B cell (primary cell): ENCODE results near the gene PBOV1. TPM values are rescaled to one million over a fixed set of nuclear protein-coding genes. Genes with fewer than 3 reads are reported as not detected.

ENCODE experiments used
- ATAC-seq: fragments of 200-7000 bp; cut with Tn5 transposase; one replicate; pipeline ENCODE4 v1.10.0; 2021; ENCODE audit warnings: low read depth, mild to moderate bottlenecking, moderate number of reproducible peaks, moderate library complexity
- CTCF ChIA-PET: fragments of 350-600 bp; sonication (Branson Sonifier 250); formaldehyde crosslinking; loops from one replicate; lab custom pipeline; 2021; ENCODE audit warnings: antibody characterized with exemption, inconsistent platforms; lab: Charles Lee
- POLR2A ChIA-PET: fragments of 350-600 bp; sonication (Branson Sonifier 250); formaldehyde crosslinking; loops from one replicate; lab custom pipeline; 2021; ENCODE audit warnings: antibody characterized with exemption; lab: Charles Lee
- DNase-seq: peaks from one replicate; pipeline ENCODE4 v3.0.0; 2013
- H2AFZ ChIP-seq: 2 replicates; pipeline ENCODE4 v1.6.1; 2012; ENCODE audit warnings: mild to moderate bottlenecking, low read depth, low read length; ENCODE audit not compliant: insufficient read depth, poor library complexity, severe bottlenecking
- H3K27ac ChIP-seq, 2 donors: 1 replicate in 1 of 2; 2 replicates in 1 of 2; pipeline ENCODE4 v1.5.1; 2012 to 2013; ENCODE audit warnings: low read length in 2 of 2, mild to moderate bottlenecking in 2 of 2, moderate library complexity in 1 of 2
- H3K27me3 ChIP-seq, 4 experiments: fragments of 200-600 bp in 1 of 4; sonication (generic) in 1 of 4; replicated peaks in 1 of 4; 1 replicate in 2 of 4; 2 replicates in 2 of 4; pipeline versions ENCODE4 v1.6.1 to v1.7.0; 2013 to 2016; ENCODE audit warnings: low read length in 3 of 4, mild to moderate bottlenecking in 2 of 4, mixed read lengths in 1 of 4, moderate library complexity in 1 of 4; ENCODE audit not compliant: insufficient read depth in 4 of 4, control insufficient read depth in 3 of 4; ENCODE audit errors: control extremely low read depth in 1 of 4
- H3K36me3 ChIP-seq, 2 experiments: replicated peaks in 1 of 2; 1 replicate in 1 of 2; 2 replicates in 1 of 2; pipeline versions ENCODE4 v1.6.1 to v1.7.1; 2013; ENCODE audit warnings: low read length in 1 of 2; ENCODE audit not compliant: insufficient read depth in 2 of 2, control insufficient read depth in 1 of 2; ENCODE audit errors: control extremely low read depth in 1 of 2, extremely low read depth in 1 of 2
- H3K4me1 ChIP-seq, 2 donors: fragments of 200-600 bp in 1 of 2; sonication (generic) in 1 of 2; 1 replicate in 1 of 2; 2 replicates in 1 of 2; pipeline versions ENCODE4 v1.5.1 to v1.6.1; 2013 to 2017; ENCODE audit warnings: low read length in 2 of 2; ENCODE audit not compliant: control insufficient read depth in 2 of 2, insufficient read depth in 2 of 2
- H3K4me2 ChIP-seq: replicated peaks from 2 replicates; pipeline ENCODE3; 2012; ENCODE audit warnings: mild to moderate bottlenecking, low read depth, low read length; ENCODE audit not compliant: poor library complexity, severe bottlenecking
- H3K4me3 ChIP-seq, 5 experiments: fragments of 200-600 bp in 1 of 5; sonication (generic) in 1 of 5; 1 replicate in 3 of 5; 2 replicates in 2 of 5; pipeline versions ENCODE4 v1.5.1 to v1.7.0; 2011 to 2016; ENCODE audit warnings: low read length in 4 of 5, mild to moderate bottlenecking in 4 of 5, low read depth in 2 of 5, control low read depth in 1 of 5, moderate library complexity in 1 of 5; ENCODE audit not compliant: insufficient read depth in 1 of 5; ENCODE audit errors: control extremely low read depth in 1 of 5, extremely low read depth in 1 of 5
- H3K79me2 ChIP-seq: fragments of 200-600 bp; sonication (generic); one replicate; pipeline ENCODE4 v1.6.0; 2016; ENCODE audit warnings: low read length; ENCODE audit not compliant: control insufficient read depth, insufficient read depth
- H3K9ac ChIP-seq: fragments of 200-600 bp; sonication (generic); 2 replicates; pipeline ENCODE4 v1.6.1; 2017; ENCODE audit warnings: mild to moderate bottlenecking, low read length, moderate library complexity
- H3K9me3 ChIP-seq, 3 donors: one replicate each; pipeline versions ENCODE4 v1.6.1 to v1.7.1; 2013; ENCODE audit warnings: low read length in 2 of 3; ENCODE audit not compliant: control insufficient read depth in 2 of 3, insufficient read depth in 1 of 3; ENCODE audit errors: control extremely low read depth in 1 of 3
- H4K20me1 ChIP-seq: 2 replicates; pipeline ENCODE4 v1.6.0; 2012; ENCODE audit warnings: mild to moderate bottlenecking, low read length; ENCODE audit not compliant: insufficient read depth, control insufficient read depth, poor library complexity, severe bottlenecking
- H3K27ac Mint-ChIP-seq: one replicate; pipeline ENCODE4 v1.8.0; 2021; ENCODE audit warnings: mixed read lengths
- H3K27me3 Mint-ChIP-seq: one replicate; pipeline ENCODE4 v1.8.0; 2021; ENCODE audit warnings: mixed read lengths
- H3K4me1 Mint-ChIP-seq: one replicate; pipeline ENCODE4 v1.8.0; 2021; ENCODE audit warnings: mixed read lengths
- H3K4me3 Mint-ChIP-seq: one replicate; pipeline ENCODE4 v1.8.0; 2021; ENCODE audit warnings: mixed read lengths
- H3K9me3 Mint-ChIP-seq: one replicate; pipeline ENCODE4 v1.8.0; 2022; ENCODE audit warnings: mixed read lengths; ENCODE audit not compliant: insufficient read depth
- CTCF ChIP-seq: fragments of 200-600 bp; IDR thresholded peaks from one replicate; pipeline ENCODE4 v1.8.0; 2022; ENCODE audit warnings: antibody characterized with exemption, mild to moderate bottlenecking
- EZH2 ChIP-seq: IDR thresholded peaks from 2 replicates; pipeline ENCODE4 v1.6.1; 2012; ENCODE audit warnings: borderline replicate concordance, low read depth, mild to moderate bottlenecking, moderate library complexity, low read length; ENCODE audit not compliant: insufficient read depth, poor library complexity, severe bottlenecking
- WGBS: methylation state at CpG from one replicate; pipeline ENCODE4 v1.1.5; 2013; ENCODE audit warnings: missing lambda C conversion rate; ENCODE audit not compliant: insufficient coverage; 5-methylcytosine and 5-hydroxymethylcytosine counted together
- intact Hi-C: fragments of 100-400 bp; cut with micrococcal nuclease; formaldehyde crosslinking; loops from one replicate; pipeline ENCODE4 v1.10.0; 2022
- polyA plus RNA-seq: library from polyadenylated mRNA; depleted of rRNA; stranded (reverse); fragments of >200 nt; gene quantifications from 2 replicates; pipeline ENCODE4 v1.2.3, GENCODE V29; 2012
- total RNA-seq, 2 donors: library from RNA; stranded (reverse); fragments of 120-200 nt in 1 of 2; gene quantifications; 1 replicate in 1 of 2; 2 replicates in 1 of 2; pipeline versions ENCODE4 v1.2.3 to v1.2.4, GENCODE V29; 2013 to 2022

Gene PBOV1
- total and polyA plus RNA-seq, 2 donors (not counting 1 experiment from before 2014, with no cell fraction given): not detected

- Histone ChIP-seq H3K27ac (no peak overlapping the region), H3K4me1 (no peaks in the 10 kb centered on the region), H3K79me2 (no peaks in the 10 kb centered on the region), H3K36me3 (no peaks in the 10 kb centered on the region), H4K20me1 (no peaks in the 10 kb centered on the region), H3K27me3 (no peaks in the 10 kb centered on the region), H3K9ac (no peak overlapping the region), H3K4me2 (no peak overlapping the region), H3K4me3 (no peak overlapping the region), H2AFZ (no peak overlapping the region), H3K9me3 (no peaks in the 10 kb centered on the region)
- TF ChIP-seq CTCF (no peak), EZH2 (no peak)
- H3K9me3 Mint-ChIP-seq: no peaks in the 10 kb centered on the region
- 100% methylated on average over 1 of the region's 3 CpGs for WGBS
- ATAC-seq: no peak
- POLR2A ChIA-PET: interaction anchor here (0.7 kb wide), 1 partner anchor 113 kb away, joined by 3 read pairs; no protein-coding TSS in a partner anchor
- H3K27me3 Mint-ChIP-seq: peaks cover 21% of the 10 kb centered on the region
- no peak overlapping the region for H3K27ac Mint-ChIP-seq
- intact Hi-C loops: no loop called here
- no peaks in the 10 kb centered on the region for H3K4me1 Mint-ChIP-seq
- DNase-seq: no peak
- H3K4me3 Mint-ChIP-seq: no peak overlapping the region
- CTCF ChIA-PET: no interaction called here
Observed at GRCh38 chr6:138196122-138196738, 22.1 kb downstream of the PBOV1 start.

GRCh38 chr6:138194287-138194686, 24.0 kb downstream of the PBOV1 start:
- peaks cover 22% of the 10 kb centered on the region for H3K27me3 Mint-ChIP-seq

More at GRCh38 chr6:138194287-138194686, 24.0 kb downstream of the PBOV1 start:
- Mint-ChIP-seq H3K27ac (no peak overlapping the region), H3K4me3 (no peak overlapping the region), H3K9me3 (no peaks in the 10 kb centered on the region), H3K4me1 (no peaks in the 10 kb centered on the region)
- H3K4me2 ChIP-seq: no peak overlapping the region
- no peak overlapping the region for H3K4me3 ChIP-seq
- no peaks in the 10 kb centered on the region for H3K9me3 ChIP-seq
- intact Hi-C loops: no loop called here
- CTCF ChIA-PET: no interaction called here
- H3K36me3 ChIP-seq: no peaks in the 10 kb centered on the region
- H3K27ac ChIP-seq: no peak overlapping the region
- POLR2A ChIA-PET: no interaction called here
- DNase-seq (no peak), ATAC-seq (no peak)
- H2AFZ ChIP-seq: no peak overlapping the region
- H4K20me1 ChIP-seq: no peaks in the 10 kb centered on the region
- peaks cover 0 to 3% (median 0%) of the 10 kb centered on the region in 4 experiments for H3K27me3 ChIP-seq
- WGBS: 86% methylated on average over 1 of the region's 4 CpGs
- TF ChIP-seq CTCF (no peak), EZH2 (no peak)
- no peaks in the 10 kb centered on the region for H3K4me1 ChIP-seq
- H3K9ac ChIP-seq: no peak overlapping the region
- no peaks in the 10 kb centered on the region for H3K79me2 ChIP-seq
